ENCODE measurements around the gene DROSHA. TPM values are rescaled to one million over a fixed set of nuclear protein-coding genes. Genes with fewer than 3 reads are reported as not detected.

The DROSHA gene
- total RNA-seq, 3 donors from 2014 or later = 31.5 to 52.5 (median 50.8) TPM

GRCh38 chr5:31561946-31562345, 30.1 kb upstream of the DROSHA start:
- Histone ChIP-seq H3K9me3 (peaks cover 0 to 3% of the 10 kb centered on the region in 2 donors), H3K36me3 (no peaks in the 10 kb centered on the region), H3K4me3 (no peak overlapping the region), H3K27ac (no peak overlapping the region), H3K4me1 (no peaks in the 10 kb centered on the region), H3K27me3 (no peaks in the 10 kb centered on the region)
- intact Hi-C loops (cut with DNase I; ENCODE audit: low total_unique reads) = no loop called here
- TF ChIP-seq CTCF (IDR thresholded peaks at IDR 0.05) (no peak), POLR2AphosphoS5 (IDR thresholded peaks at IDR 0.05) (no peak)
- no peak for DNase-seq (ENCODE audit: low spot score in 2 of 2)

GRCh38 chr5:31559942-31560341, 28.0 kb upstream of the DROSHA start:
- H3K9me3 ChIP-seq = no peaks in the 10 kb centered on the region
- no peak for DNase-seq (ENCODE audit: low spot score in 2 of 2)
- no peak overlapping the region for H3K27ac ChIP-seq
- intact Hi-C loops (cut with DNase I; ENCODE audit: low total_unique reads) = no loop called here
- H3K27me3 ChIP-seq = no peaks in the 10 kb centered on the region
- H3K36me3 ChIP-seq = no peaks in the 10 kb centered on the region
- H3K4me3 ChIP-seq = no peak overlapping the region
- TF ChIP-seq POLR2AphosphoS5 (IDR thresholded peaks at IDR 0.05) (no peak), POLR2A (IDR thresholded peaks at IDR 0.05) (no peak), CTCF (IDR thresholded peaks at IDR 0.05) (no peak)
- no peaks in the 10 kb centered on the region for H3K4me1 ChIP-seq

GRCh38 chr5:31556461-31556860, 24.6 kb upstream of the DROSHA start:
- no peaks in the 10 kb centered on the region for H3K27me3 ChIP-seq
- H3K9me3 ChIP-seq = no peaks in the 10 kb centered on the region
- H3K4me3 ChIP-seq = no peak overlapping the region
- TF ChIP-seq CTCF (IDR thresholded peaks at IDR 0.05) (no peak), POLR2AphosphoS5 (IDR thresholded peaks at IDR 0.05) (no peak), POLR2A (IDR thresholded peaks at IDR 0.05) (no peak)
- no peak for DNase-seq (ENCODE audit: low spot score in 2 of 2)
- H3K36me3 ChIP-seq = no peaks in the 10 kb centered on the region
- H3K4me1 ChIP-seq = no peaks in the 10 kb centered on the region
- H3K27ac ChIP-seq = no peak overlapping the region
- intact Hi-C loops (cut with DNase I; ENCODE audit: low total_unique reads) = no loop called here

- no peak for DNase-seq (ENCODE audit: low spot score in 2 of 2)
- Histone ChIP-seq H3K27ac (no peak overlapping the region), H3K4me3 (no peak overlapping the region), H3K36me3 (no peaks in the 10 kb centered on the region), H3K4me1 (no peaks in the 10 kb centered on the region), H3K9me3 (no peaks in the 10 kb centered on the region), H3K27me3 (no peaks in the 10 kb centered on the region)
- no peak for TF ChIP-seq POLR2A (IDR thresholded peaks at IDR 0.05)
- no peak for TF ChIP-seq POLR2AphosphoS5 (IDR thresholded peaks at IDR 0.05)
- no peak for TF ChIP-seq CTCF (IDR thresholded peaks at IDR 0.05)
- intact Hi-C loops (cut with DNase I; ENCODE audit: low total_unique reads) = no loop called here
These were observed 22.7 kb upstream of the DROSHA start for GRCh38 chr5:31554552-31554951.

GRCh38 chr5:31553863-31554262, 22.0 kb upstream of the DROSHA start:
- intact Hi-C loops (cut with DNase I; ENCODE audit: low total_unique reads) = no loop called here
- H3K27me3 ChIP-seq = no peaks in the 10 kb centered on the region

More at GRCh38 chr5:31553863-31554262, 22.0 kb upstream of the DROSHA start:
- Histone ChIP-seq H3K27ac (no peak overlapping the region), H3K4me1 (no peaks in the 10 kb centered on the region), H3K4me3 (no peak overlapping the region), H3K36me3 (no peaks in the 10 kb centered on the region), H3K9me3 (no peaks in the 10 kb centered on the region)
- DNase-seq (ENCODE audit: low spot score in 2 of 2) = no peak
- no peak for TF ChIP-seq POLR2AphosphoS5 (IDR thresholded peaks at IDR 0.05)
- TF ChIP-seq CTCF (IDR thresholded peaks at IDR 0.05) = no peak
- TF ChIP-seq POLR2A (IDR thresholded peaks at IDR 0.05) = no peak

Measured in breast epithelium (tissue), 4 donors.